HG03159 (cell line): Measurements from ENCODE around the gene CHTF18.

ENCODE experiments used
- ATAC-seq: cut with Tn5 transposase; IDR thresholded peaks from one replicate; pipeline ENCODE4 v1.9.1; 2021; ENCODE audit warnings: mild to moderate bottlenecking, moderate library complexity; ENCODE audit not compliant: unreplicated experiment

Gene CHTF18

GRCh38 chr16:760065-760464 lies 28.4 kb upstream of the CHTF18 start:
- ATAC-seq, result no peak

DNA sequence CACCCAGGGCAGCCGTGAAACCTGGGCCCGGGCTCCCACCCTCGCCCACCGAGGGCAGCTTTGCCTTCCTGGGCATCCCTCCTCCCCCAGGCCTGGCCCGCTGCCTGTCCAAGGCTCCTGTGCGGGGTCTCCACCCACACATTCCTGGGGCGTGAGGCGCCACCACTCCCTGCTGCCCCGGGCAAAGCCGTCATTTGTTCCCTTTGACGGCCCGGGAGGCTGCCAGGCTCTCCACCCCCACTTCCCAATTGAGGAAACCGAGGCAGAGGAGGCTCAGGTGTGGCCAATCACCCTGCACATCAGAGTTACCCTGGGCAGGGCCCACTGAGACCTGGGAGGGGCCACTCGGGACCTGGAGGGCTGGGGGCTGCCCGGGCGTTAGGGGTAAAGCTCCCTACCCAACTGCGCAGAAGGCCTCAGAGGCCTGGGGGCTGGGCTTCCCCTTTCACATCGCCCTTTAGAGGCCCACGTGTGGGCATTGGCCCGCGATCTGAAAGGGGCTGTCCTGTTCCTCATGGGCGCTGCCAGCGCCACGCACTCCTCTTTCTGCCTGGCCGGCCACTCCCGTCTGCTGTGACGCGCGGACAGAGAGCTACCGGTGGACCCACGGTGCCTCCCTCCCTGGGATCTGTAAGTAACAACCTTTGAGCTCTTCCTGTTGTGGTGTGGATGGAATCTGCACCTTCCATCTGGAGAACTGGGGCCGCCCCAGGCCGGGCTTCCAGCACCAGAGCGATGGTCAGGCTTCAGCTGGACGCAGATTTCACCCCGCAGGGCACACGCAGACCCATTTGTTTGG lies 27.7 kb upstream of the CHTF18 start, which contains the start of gene MSLN:
Gene MSLN (plus strand): TSS at position 190 of the 799 bp plus-strand sequence. CDS start 1,947 bp downstream, outside the sequence.
- ATAC-seq, result no peak

DNA sequence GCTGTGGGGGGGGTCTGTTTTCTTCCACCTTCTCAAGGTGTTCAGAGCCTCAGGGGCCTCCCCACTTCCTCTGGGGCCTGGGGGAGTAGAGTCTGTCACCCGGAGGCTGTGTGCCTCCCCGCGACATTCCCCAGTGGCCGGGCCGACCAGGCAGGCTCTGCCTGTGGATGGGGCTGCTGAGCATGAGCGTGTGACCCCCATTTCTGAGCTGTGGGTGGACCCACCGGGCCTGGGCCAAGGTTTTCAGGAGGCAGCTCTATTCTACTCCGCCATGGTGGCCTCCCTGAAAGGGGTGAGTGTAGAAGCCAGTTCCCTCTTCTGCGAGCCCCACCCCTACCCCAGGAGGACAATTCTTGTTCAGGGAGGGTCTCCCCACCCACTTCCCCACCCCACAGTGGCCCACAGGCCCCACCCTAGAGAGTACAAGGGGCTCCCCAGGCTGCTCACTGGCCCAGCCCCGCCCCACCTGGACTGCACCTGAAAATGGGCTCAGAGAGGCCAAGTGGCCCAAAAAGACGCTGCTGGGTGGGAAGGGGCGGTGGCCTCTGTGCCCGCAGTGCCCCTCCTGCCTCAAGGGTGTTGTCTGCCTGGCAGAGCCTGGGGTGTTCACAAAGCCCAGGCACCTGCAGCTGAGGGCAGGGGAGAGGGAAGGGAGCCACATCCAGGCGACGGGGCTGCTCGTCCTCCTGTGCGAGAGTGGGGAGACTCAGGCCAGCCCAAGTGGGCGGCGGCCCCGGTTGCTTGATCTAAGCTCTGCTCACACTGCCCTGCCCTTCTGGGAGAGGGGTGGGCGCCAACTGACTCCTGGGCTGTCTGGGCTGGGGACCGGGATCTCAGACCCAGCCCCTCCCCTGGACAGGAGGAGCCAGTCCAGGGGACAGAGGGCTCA lies 26.6 kb upstream of the CHTF18 start:
- ATAC-seq, result no peak

GRCh38 chr16:762595-763268 lies 25.7 kb upstream of the CHTF18 start:
- ATAC-seq, result no peak

GRCh38 chr16:763369-764183 lies 24.8 kb upstream of the CHTF18 start:
- ATAC-seq, result no peak

GRCh38 chr16:764184-764750 lies 24.2 kb upstream of the CHTF18 start:
- ATAC-seq, result no peak

GRCh38 chr16:764848-765487 lies 23.5 kb upstream of the CHTF18 start:
- no peak for ATAC-seq

GRCh38 chr16:765488-765865 lies 22.9 kb upstream of the CHTF18 start:
- no peak for ATAC-seq

- no peak for ATAC-seq
These were observed 22.2 kb upstream of the CHTF18 start for GRCh38 chr16:766008-766819.

DNA sequence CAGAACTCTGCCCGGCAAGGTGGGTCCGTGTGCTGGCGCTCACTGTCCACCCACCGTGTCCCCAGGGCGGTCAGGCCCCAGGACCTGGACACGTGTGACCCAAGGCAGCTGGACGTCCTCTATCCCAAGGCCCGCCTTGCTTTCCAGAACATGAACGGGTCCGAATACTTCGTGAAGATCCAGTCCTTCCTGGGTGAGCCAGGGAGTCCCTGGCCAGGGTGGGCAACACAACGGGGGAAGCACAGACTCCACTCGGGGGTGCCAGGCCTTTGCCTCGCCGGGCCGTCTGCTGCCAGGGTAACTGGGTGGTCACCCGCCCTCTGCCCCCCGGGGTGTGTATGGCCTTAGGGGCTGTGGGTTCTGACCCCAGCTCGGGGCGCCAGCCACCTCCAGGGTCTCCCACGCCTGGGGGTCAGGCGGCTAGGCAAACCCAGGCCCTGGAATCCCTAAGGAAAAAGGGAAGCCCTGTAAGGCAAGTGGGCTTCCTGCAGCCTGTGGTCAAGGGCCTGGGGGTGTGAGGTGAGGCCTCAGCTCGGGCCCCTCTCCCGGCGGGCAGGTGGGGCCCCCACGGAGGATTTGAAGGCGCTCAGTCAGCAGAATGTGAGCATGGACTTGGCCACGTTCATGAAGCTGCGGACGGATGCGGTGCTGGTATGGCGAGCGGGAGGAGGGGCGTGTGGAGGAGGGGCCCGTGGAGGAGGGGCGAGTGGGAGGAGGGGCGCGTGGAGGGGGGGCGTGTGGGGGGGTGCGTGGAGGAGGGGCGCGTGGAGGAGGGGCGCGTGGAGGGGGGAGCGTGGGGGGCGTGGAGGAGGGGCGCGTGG lies 21.4 kb upstream of the CHTF18 start:
- no peak for ATAC-seq

DNA sequence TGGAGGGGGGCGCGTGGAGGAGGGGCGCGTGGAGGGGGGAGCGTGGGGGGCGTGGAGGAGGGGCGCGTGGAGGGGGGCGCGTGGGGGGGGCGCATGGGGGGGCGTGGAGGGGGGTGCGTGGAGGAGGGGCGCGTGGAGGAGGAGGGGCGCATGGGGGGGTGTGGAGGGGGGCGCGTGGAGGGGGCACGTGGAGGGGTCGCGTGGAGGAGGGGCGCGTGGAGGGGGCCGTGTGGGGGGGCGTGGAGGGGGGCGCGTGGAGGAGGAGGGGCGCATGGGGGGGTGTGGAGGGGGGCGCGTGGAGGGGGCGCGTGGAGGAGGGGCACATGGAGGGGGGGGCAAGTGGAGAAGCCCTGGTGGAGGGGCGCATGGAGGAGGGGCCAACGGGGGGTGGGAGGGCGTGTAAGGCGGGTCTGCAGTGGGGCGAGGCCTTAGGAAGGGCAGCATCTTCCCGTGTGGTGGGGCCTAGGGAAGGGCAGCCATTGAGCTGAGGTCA lies 20.6 kb upstream of the CHTF18 start:
- ATAC-seq, result no peak

GRCh38 chr16:768428-768827 lies 20.0 kb upstream of the CHTF18 start:
- no peak for ATAC-seq

DNA sequence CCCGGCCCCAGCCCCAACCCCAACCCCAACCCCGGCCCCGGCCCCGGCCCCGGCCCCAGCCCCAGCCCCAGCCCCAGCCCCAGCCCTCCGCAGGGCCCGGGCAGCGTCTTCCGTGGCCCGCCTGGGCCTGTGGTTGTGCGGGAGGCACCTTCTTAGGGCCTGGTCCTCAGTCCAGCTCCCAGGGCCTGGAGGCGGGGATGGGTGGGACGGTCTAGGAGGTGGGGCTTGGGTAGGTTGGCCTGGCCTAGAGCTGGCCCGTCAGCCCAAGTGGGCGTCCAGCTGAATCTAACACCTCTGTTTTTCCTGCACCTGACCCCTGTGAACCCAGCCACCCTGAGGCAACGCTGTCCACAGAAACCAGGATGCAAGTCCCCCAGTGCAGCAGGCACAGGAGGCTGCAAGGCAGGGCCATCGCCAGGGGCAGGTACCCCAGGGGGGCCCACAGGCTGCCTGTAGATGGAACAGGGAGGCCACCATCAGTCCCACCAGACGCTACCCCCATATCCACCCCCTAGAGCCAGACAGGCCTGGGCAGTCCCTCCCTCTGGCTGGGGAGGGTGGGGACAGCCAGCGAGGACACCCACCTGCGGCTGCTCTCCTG lies 19.1 kb upstream of the CHTF18 start:
- ATAC-seq, result no peak

- ATAC-seq, result no peak
These were observed 18.5 kb upstream of the CHTF18 start for GRCh38 chr16:769934-770333.

GRCh38 chr16:770411-770810 lies 18.0 kb upstream of the CHTF18 start:
- ATAC-seq, result no peak

- no peak for ATAC-seq
These were observed 15.5 kb upstream of the CHTF18 start for GRCh38 chr16:772959-773358.
